SK-N-SH treated with all-trans-retinoic acid at 6 μM for 48 hours (cell line): ENCODE data around the gene ALK.

Experiments used
- ARNTL ChIP-seq: fragments of 450-650 bp; formaldehyde crosslinking; IDR thresholded peaks from 2 replicates; pipeline ENCODE4 v1.5.0; 2020; ENCODE audit warnings: low read depth, mild to moderate bottlenecking, moderate library complexity, borderline replicate concordance
- ESRRG ChIP-seq: fragments of 250-450 bp; sonication (Bioruptor Pico); IDR thresholded peaks from 2 replicates; pipeline ENCODE4 v1.6.1; 2021; ENCODE audit warnings: mild to moderate bottlenecking
- ISL1 ChIP-seq: fragments of 250-450 bp; sonication (Bioruptor Pico); IDR thresholded peaks from 2 replicates; pipeline ENCODE4 v2.1.2; 2022; ENCODE audit warnings: mild to moderate bottlenecking, moderate library complexity
- RARB ChIP-seq: fragments of 250-450 bp; sonication (Bioruptor Pico); IDR thresholded peaks from 2 replicates; pipeline ENCODE4 v1.8.0; 2021; ENCODE audit warnings: mild to moderate bottlenecking, moderate library complexity
- TOX ChIP-seq: fragments of 250-450 bp; sonication (Bioruptor Pico); IDR thresholded peaks from 2 replicates; pipeline ENCODE4 v1.8.0; 2021; ENCODE audit warnings: mild to moderate bottlenecking, moderate library complexity, borderline replicate concordance
- TSHZ2 ChIP-seq: fragments of 250-450 bp; sonication (Bioruptor Pico); IDR thresholded peaks from 2 replicates; pipeline ENCODE4 v1.5.0; 2020; ENCODE audit warnings: mild to moderate bottlenecking, moderate library complexity
- ZC3H10 ChIP-seq: fragments of 250-450 bp; sonication (Bioruptor Pico); IDR thresholded peaks from 2 replicates; pipeline ENCODE4 v1.5.1; 2021; ENCODE audit warnings: mild to moderate bottlenecking, moderate library complexity
- ZFP3 ChIP-seq: fragments of 250-450 bp; sonication (Bioruptor Pico); IDR thresholded peaks from 2 replicates; pipeline ENCODE4 v1.5.0; 2020; ENCODE audit warnings: mild to moderate bottlenecking, moderate library complexity
- ZFP30 ChIP-seq: fragments of 450-650 bp; formaldehyde crosslinking; IDR thresholded peaks from 2 replicates; pipeline ENCODE4 v1.5.0; 2022; ENCODE audit warnings: mild to moderate bottlenecking, moderate library complexity
- ZNF565 ChIP-seq: fragments of 450-650 bp; formaldehyde crosslinking; conservative IDR thresholded peaks from 2 replicates; pipeline ENCODE4 v1.5.0; 2020; ENCODE audit warnings: low read depth, mild to moderate bottlenecking, moderate library complexity
- ZNF70 ChIP-seq: fragments of 450-650 bp; formaldehyde crosslinking; IDR thresholded peaks from 2 replicates; pipeline ENCODE4 v1.5.0; 2020; ENCODE audit warnings: mild to moderate bottlenecking, moderate library complexity
- ZNF8 ChIP-seq: fragments of 450-650 bp; formaldehyde crosslinking; IDR thresholded peaks from 2 replicates; pipeline ENCODE4 v1.5.0; 2020; ENCODE audit warnings: mild to moderate bottlenecking, moderate library complexity
- TF ChIP-seq, protein P1 (sequence below): fragments of 250-450 bp; sonication (Bioruptor Pico); IDR thresholded peaks from 2 replicates; pipeline ENCODE4 v1.8.0; 2020; ENCODE audit warnings: mild to moderate bottlenecking, moderate library complexity, borderline replicate concordance
- TF ChIP-seq, protein P2 (sequence below): fragments of 250-450 bp; sonication (Bioruptor Pico); IDR thresholded peaks from 2 replicates; pipeline ENCODE4 v1.5.1; 2020; ENCODE audit warnings: low read depth, mild to moderate bottlenecking, moderate library complexity

DNA sequence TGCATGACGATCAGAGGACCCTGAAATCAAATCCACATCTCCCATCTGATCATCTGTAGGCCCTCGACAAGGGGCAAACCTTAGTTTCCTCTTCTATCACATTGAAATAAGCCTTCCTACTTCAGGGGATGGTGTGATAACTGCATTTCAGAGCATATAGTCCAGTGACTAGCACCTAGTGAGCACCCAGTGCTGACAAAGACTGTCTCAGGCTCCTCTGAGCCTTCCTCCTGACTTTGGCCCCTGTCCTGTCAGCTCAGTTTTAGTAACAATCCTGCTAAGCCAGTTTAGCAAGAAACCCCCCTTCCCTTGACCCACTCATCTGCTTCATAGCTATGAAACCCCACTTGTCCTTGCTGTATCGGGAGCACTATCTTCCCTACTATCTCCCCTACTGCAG lies 304.0 kb downstream of the ALK start:
- TF ChIP-seq ARNTL, result no peak
- no peak for TF ChIP-seq ZNF565
- no peak for TF ChIP-seq ZNF8
- TF ChIP-seq, protein P1, sequence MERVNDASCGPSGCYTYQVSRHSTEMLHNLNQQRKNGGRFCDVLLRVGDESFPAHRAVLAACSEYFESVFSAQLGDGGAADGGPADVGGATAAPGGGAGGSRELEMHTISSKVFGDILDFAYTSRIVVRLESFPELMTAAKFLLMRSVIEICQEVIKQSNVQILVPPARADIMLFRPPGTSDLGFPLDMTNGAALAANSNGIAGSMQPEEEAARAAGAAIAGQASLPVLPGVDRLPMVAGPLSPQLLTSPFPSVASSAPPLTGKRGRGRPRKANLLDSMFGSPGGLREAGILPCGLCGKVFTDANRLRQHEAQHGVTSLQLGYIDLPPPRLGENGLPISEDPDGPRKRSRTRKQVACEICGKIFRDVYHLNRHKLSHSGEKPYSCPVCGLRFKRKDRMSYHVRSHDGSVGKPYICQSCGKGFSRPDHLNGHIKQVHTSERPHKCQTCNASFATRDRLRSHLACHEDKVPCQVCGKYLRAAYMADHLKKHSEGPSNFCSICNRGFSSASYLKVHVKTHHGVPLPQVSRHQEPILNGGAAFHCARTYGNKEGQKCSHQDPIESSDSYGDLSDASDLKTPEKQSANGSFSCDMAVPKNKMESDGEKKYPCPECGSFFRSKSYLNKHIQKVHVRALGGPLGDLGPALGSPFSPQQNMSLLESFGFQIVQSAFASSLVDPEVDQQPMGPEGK (CRISPR knock-in tag), result no peak
- TF ChIP-seq RARB (CRISPR knock-in tag), result no peak
- no peak for TF ChIP-seq TOX (CRISPR knock-in tag)
- TF ChIP-seq, protein P2, sequence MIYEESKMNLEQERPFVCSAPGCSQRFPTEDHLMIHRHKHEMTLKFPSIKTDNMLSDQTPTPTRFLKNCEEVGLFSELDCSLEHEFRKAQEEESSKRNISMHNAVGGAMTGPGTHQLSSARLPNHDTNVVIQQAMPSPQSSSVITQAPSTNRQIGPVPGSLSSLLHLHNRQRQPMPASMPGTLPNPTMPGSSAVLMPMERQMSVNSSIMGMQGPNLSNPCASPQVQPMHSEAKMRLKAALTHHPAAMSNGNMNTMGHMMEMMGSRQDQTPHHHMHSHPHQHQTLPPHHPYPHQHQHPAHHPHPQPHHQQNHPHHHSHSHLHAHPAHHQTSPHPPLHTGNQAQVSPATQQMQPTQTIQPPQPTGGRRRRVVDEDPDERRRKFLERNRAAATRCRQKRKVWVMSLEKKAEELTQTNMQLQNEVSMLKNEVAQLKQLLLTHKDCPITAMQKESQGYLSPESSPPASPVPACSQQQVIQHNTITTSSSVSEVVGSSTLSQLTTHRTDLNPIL (CRISPR knock-in tag), result no peak
- no peak for TF ChIP-seq ZFP30 (CRISPR knock-in tag)
- no peak for TF ChIP-seq TSHZ2 (CRISPR knock-in tag)
- TF ChIP-seq ZC3H10 (CRISPR knock-in tag), result no peak
- no peak for TF ChIP-seq ZFP3 (CRISPR knock-in tag)
- no peak for TF ChIP-seq ISL1
- no peak for TF ChIP-seq ESRRG
- TF ChIP-seq ZNF70 (CRISPR knock-in tag), result no peak
